Thoracic aorta (tissue), 2 donors: ENCODE measurements around the gene PIK3AP1. TPM values are rescaled to one million over a fixed set of nuclear protein-coding genes. Genes with fewer than 3 reads are reported as not detected.

Experiments
- ATAC-seq: fragments of 150-250 bp; one replicate; pipeline ENCODE4 v1.8.0; 2017; ENCODE audit warnings: low read depth; ENCODE audit not compliant: insufficient number of reproducible peaks, low FRiP score
- DNase-seq: peaks from one replicate; pipeline ENCODE4 v3.0.0-alpha.2; 2020; ENCODE audit warnings: low spot score
- H3K27ac ChIP-seq, 2 donors: fragments of 200-600 bp; sonication (generic); 1 replicate in 1 of 2; 2 replicates in 1 of 2; pipeline ENCODE4 v1.5.1; 2016; ENCODE audit warnings: mild to moderate bottlenecking in 2 of 2, moderate library complexity in 2 of 2
- H3K27me3 ChIP-seq: fragments of 200-600 bp; sonication (generic); replicated peaks from 2 replicates; pipeline ENCODE4 v1.6.0; 2016; ENCODE audit warnings: mild to moderate bottlenecking; ENCODE audit not compliant: insufficient read depth
- H3K36me3 ChIP-seq: fragments of 200-600 bp; sonication (generic); one replicate; pipeline ENCODE4 v1.5.1; 2016
- H3K4me1 ChIP-seq, 2 donors: fragments of 200-600 bp; sonication (generic); 1 replicate in 1 of 2; 2 replicates in 1 of 2; pipeline versions ENCODE4 v1.5.1 to v1.6.0; 2016; ENCODE audit warnings: low read depth in 2 of 2, mild to moderate bottlenecking in 1 of 2; ENCODE audit not compliant: control insufficient read depth in 1 of 2
- H3K4me3 ChIP-seq: fragments of 200-600 bp; sonication (generic); 2 replicates; pipeline ENCODE4 v1.5.1; 2016; ENCODE audit warnings: mild to moderate bottlenecking
- H3K9me3 ChIP-seq: fragments of 200-600 bp; sonication (generic); 2 replicates; pipeline ENCODE4 v1.5.1; 2016
- CTCF ChIP-seq: fragments of 200-600 bp; sonication (generic); IDR thresholded peaks from one replicate; pipeline ENCODE4 v1.5.1; 2019; ENCODE audit warnings: antibody characterized with exemption
- total RNA-seq, 2 donors: library from RNA; depleted of rRNA; stranded (reverse); fragments of >200 nt; gene quantifications; one replicate each; pipeline versions ENCODE4 v1.1.0 to v1.2.3, GENCODE V29; 2016

PIK3AP1 gene
- total RNA-seq, 2 donors from 2014 or later = 20.2 to 23.6 TPM

DNA sequence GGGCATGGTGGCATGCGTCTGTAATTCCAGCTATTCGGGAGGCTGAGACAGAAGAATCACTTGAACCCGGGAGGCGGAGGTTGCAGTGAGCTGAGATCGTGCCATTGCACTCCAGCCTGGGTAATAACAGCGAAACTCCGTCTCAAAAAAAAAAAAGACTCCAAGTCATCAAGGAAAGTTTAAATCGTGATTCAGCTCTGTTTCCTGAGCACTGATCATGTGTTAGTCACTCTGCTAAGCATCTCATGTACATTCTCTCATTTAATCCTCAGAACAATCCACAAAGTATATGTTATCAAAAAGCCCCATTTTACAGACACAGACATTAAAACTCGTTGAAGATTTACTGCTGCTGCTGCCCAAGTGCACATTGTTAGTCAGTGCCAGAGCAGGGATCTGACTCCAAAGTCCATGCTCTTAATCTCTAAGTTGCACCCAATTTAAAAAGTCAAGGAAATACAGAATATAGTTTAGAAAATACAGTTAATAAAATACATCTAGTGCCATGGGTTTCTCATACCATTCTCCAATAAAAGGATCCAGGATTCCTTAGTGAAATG lies 6.2 kb downstream of the PIK3AP1 start:
- no peaks in the 10 kb centered on the region for H3K9me3 ChIP-seq
- no peak for TF ChIP-seq CTCF
- H3K4me1 ChIP-seq = no peaks in the 10 kb centered on the region
- no peaks in the 10 kb centered on the region for H3K36me3 ChIP-seq
- H3K27ac ChIP-seq = no peak overlapping the region
- H3K4me3 ChIP-seq = no peak overlapping the region
- no peak for DNase-seq
- no peaks in the 10 kb centered on the region for H3K27me3 ChIP-seq
- ATAC-seq = no peak

GRCh38 chr10:96712662-96713271 lies 7.5 kb downstream of the PIK3AP1 start:
- H3K27me3 ChIP-seq = no peaks in the 10 kb centered on the region
- ATAC-seq = no peak
- TF ChIP-seq CTCF = no peak
- no peaks in the 10 kb centered on the region for H3K36me3 ChIP-seq
- H3K4me1 ChIP-seq = no peaks in the 10 kb centered on the region
- H3K27ac ChIP-seq = no peak overlapping the region
- H3K4me3 ChIP-seq = no peak overlapping the region
- no peaks in the 10 kb centered on the region for H3K9me3 ChIP-seq
- no peak for DNase-seq

DNA sequence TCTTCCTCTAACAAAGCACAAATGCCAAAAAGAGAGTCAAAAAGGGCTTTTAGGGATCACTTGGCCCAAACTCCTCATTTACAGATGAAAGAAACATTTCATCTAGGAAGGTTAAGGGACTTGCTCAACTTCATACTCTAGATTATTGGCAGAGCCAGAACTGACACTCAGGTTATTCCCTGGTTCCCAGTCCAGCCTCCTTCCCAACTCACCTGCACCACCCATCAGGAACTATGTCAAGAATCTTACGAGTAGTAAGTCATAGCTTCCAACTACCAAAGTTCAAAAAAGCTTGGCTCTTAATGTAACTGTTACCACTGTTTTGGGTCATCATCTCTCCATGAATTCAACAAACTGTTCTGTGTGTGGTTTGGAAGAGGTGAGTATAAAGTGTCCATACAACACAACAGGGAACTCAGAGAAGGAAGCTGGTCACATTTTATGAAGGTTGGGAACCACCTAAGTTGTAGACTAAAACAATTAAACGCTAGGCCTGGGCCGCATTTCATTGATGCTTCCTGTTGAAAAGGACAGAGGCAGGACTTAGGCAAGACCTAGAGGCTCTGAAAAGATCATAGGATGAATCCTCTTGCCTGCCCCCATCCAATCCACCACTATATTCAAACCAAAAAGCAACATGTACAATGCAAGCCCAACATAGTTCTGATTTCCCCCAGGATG lies 9.1 kb downstream of the PIK3AP1 start:
- ATAC-seq = no peak
- Histone ChIP-seq H3K27ac (no peak overlapping the region), H3K36me3 (no peaks in the 10 kb centered on the region), H3K4me3 (no peak overlapping the region), H3K4me1 (no peaks in the 10 kb centered on the region), H3K27me3 (no peaks in the 10 kb centered on the region), H3K9me3 (no peaks in the 10 kb centered on the region)
- no peak for DNase-seq
- TF ChIP-seq CTCF = no peak

DNA sequence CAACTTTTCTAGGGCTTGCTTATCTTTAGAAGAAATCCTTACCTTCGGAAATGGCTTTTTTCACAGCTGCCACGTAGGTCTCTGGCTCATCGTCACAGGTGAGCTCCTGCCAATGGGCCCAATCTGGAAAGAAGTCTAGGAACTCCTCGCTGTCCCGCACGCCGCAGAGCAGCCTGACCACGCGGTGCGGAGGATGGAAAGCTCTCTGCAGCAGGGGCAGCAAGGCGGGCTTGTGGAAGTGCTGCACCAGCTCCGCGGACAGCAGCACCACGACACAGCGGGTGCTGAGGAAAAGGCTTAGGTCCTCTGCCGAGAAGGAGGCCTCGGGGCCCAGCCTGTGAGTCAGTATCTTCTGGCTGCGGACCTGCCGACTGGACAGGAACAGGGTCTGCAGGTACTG lies 10.8 kb downstream of the PIK3AP1 start:
- Histone ChIP-seq H3K36me3 (no peaks in the 10 kb centered on the region), H3K27ac (no peak overlapping the region), H3K4me1 (no peaks in the 10 kb centered on the region), H3K4me3 (no peak overlapping the region), H3K9me3 (no peaks in the 10 kb centered on the region), H3K27me3 (no peaks in the 10 kb centered on the region)
- DNase-seq (no peak), ATAC-seq (no peak)
- no peak for TF ChIP-seq CTCF

DNA sequence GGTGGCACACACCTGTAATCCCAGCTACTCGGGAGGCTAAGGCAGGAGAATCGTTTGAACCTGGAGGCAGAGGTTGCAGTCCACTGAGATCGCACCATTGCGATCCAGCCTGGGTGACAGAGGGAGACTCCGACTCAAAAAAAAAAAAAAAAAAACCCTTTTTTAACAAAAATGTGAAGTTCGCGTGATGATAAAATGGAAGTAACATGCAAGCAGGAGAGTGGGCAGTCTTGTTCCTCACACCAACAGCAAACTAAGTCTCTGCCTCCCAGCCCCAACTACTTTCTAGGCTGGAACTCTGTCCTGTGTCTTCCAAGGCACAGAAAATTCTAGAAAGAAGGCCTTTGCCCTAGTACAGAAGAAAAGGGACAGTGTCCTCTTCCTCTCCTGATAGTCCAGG lies 11.3 kb downstream of the PIK3AP1 start:
- Histone ChIP-seq H3K27me3 (no peaks in the 10 kb centered on the region), H3K4me1 (no peaks in the 10 kb centered on the region), H3K27ac (no peak overlapping the region), H3K4me3 (no peak overlapping the region), H3K36me3 (no peaks in the 10 kb centered on the region), H3K9me3 (no peaks in the 10 kb centered on the region)
- TF ChIP-seq CTCF = no peak
- ATAC-seq = no peak
- DNase-seq = no peak
